GM18861 (cell line): ENCODE results near the gene MEX3D.

ENCODE experiments used
- ATAC-seq: cut with Tn5 transposase; IDR thresholded peaks from one replicate; pipeline ENCODE4 v1.9.1; 2021; ENCODE audit not compliant: unreplicated experiment

MEX3D gene

GRCh38 chr19:1598777-1599459 is 30.8 kb upstream of the MEX3D start:
- no peak for ATAC-seq

- ATAC-seq = no peak
Measured at GRCh38 chr19:1593501-1593772, 25.3 kb upstream of the MEX3D start.

- peak; percentile 60 for ATAC-seq
Measured at GRCh38 chr19:1592755-1593500, 24.8 kb upstream of the MEX3D start, which contains the start of gene MBD3. MBD3 (minus strand) TSS chr19:1592865; CDS start chr19:1592631, 234 bp downstream.

- ATAC-seq = peak; percentile 57
Measured at GRCh38 chr19:1592024-1592754, 24.1 kb upstream of the MEX3D start.

- ATAC-seq = no peak
Measured at GRCh38 chr19:1591421-1592023, 23.4 kb upstream of the MEX3D start.

- ATAC-seq = no peak
Measured at GRCh38 chr19:1590641-1591397, 22.7 kb upstream of the MEX3D start.

- ATAC-seq = no peak
Measured at GRCh38 chr19:1587872-1588271, 19.7 kb upstream of the MEX3D start.

- ATAC-seq = no peak
Measured at GRCh38 chr19:1585243-1585580, 17.1 kb upstream of the MEX3D start.

GRCh38 chr19:1584500-1585242 is 16.5 kb upstream of the MEX3D start:
- ATAC-seq = no peak

GRCh38 chr19:1582201-1582600 is 14.1 kb upstream of the MEX3D start:
- ATAC-seq = no peak

GRCh38 chr19:1580957-1581356 is 12.8 kb upstream of the MEX3D start:
- ATAC-seq = no peak

- ATAC-seq = no peak
Measured at GRCh38 chr19:1580382-1580781, 12.3 kb upstream of the MEX3D start.

- no peak for ATAC-seq
Measured at GRCh38 chr19:1579222-1579621, 11.1 kb upstream of the MEX3D start.

GRCh38 chr19:1577929-1578618 is 9.9 kb upstream of the MEX3D start:
- no peak for ATAC-seq

GRCh38 chr19:1577090-1577928 is 9.2 kb upstream of the MEX3D start:
- ATAC-seq = no peak

- no peak for ATAC-seq
Measured at GRCh38 chr19:1576242-1577089, 8.3 kb upstream of the MEX3D start.

GRCh38 chr19:1575323-1576241 is 7.5 kb upstream of the MEX3D start:
- no peak for ATAC-seq
